Measurements from ENCODE around the gene ABL1. TPM values are rescaled to one million over a fixed set of nuclear protein-coding genes. Genes with fewer than 3 reads are reported as not detected.

The ABL1 gene
- total RNA-seq: 58.0 TPM

DNA sequence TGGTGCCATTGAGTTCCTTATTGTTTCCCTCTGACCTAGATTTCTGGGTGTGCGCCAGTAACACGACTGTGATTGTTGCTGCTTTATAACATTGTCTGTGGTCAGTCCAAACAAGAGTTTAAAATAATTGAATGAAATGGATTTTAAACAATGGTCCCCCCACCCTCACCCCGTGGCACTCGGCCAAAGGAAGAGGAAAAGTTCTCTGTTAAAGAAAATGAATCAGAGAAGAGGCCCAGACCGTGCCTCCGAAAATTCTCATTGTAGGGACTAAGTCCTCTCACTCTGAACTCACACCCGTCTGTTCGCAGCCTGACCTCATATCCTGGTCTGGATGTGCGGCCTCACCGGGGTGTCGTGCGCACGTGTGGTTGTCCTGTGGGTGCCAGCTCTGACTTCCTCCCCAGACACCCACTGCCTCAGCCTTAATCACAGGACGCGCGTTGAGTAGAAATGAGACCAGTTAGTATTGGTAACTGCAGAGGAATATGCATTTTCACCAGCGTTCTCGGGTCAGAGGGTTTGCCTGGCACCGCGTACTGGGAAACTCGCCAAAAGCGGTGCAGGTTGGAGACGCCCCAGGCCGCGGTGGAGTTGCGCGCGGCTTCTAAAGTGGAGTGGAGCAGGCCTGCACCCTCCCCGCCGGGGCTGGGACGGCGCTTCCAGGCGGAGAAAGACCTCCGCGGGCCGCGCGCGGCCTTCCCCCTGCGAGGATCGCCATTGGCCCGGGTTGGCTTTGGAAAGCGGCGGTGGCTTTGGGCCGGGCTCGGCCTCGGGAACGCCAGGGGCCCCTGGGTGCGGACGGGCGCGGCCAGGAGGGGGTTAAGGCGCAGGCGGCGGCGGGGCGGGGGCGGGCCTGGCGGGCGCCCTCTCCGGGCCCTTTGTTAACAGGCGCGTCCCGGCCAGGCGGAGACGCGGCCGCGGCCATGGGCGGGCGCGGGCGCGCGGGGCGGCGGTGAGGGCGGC is at the start of gene ABL1:
TSS of gene ABL1 (plus strand) at position 884 of the 966 bp plus-strand sequence. CDS start 193 bp downstream, outside the sequence.

DNA sequence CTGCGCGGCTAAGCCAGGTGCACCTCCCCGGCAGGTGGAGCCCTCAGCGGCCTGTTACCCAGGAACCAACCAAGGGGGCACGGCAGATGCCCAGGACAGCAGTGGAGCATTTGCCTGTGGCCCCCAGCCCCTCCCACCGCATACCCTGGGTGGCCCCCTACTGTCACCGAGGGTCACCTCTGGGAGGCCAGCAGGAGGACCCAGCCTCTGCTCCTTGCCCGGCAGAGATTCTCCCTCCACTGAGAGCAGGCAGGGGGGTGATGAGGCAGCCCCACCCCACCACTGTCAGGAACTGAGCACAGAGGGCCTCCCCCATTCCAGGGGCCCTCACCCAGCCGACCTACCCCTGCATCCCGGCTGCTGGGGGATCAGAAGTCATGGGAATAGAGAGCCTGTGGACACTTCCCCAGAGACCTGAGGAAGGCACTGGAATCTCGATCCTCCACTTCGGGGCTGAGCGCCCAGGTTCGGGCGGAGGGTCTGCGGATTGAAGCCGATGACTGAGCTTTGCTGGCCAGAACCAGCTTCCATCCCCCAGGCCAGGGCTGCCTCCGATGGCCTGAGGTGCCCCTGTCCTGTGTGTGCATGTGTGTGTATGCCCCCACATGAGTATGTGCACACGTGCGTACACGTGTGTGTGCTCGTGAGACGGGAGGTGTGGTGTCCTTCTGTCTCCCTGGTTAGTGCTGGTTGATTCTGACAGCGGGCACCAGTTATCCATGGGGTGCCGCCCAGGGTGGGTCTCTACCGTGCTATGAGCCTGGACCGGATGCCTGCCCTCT is 61.4 kb downstream of the ABL1 start, which contains the start of gene QRFP:
TSS of gene QRFP (minus strand) at position 580 of the 782 bp plus-strand sequence. CDS start 2,974 bp downstream, outside the sequence.

Other genes starting within 250 kb of the ABL1 start
- not detected for gene PRDM12, start 170.7 kb upstream of the ABL1 start, total RNA-seq
- gene EXOSC2, start 141.5 kb upstream of the ABL1 start, total RNA-seq: 26.2 TPM
- gene QRFP, start 61.6 kb downstream of the ABL1 start, total RNA-seq: not detected
- 0.29 TPM for gene FIBCD1, start 104.0 kb downstream of the ABL1 start, total RNA-seq
- gene LAMC3, start 173.9 kb downstream of the ABL1 start, total RNA-seq: 47.9 TPM

Data from metanephros (tissue), 1 donor.